ENCODE results near the gene BBS7. TPM values are rescaled to one million over a fixed set of nuclear protein-coding genes. Genes with fewer than 3 reads are reported as not detected.

Gene BBS7
- total and polyA plus RNA-seq, 9 of the 15 experiments (the other 6 are each of a cell fraction or from before 2014, with no cell fraction given), result 13.4 to 25.8 (median 16.4) TPM

DNA sequence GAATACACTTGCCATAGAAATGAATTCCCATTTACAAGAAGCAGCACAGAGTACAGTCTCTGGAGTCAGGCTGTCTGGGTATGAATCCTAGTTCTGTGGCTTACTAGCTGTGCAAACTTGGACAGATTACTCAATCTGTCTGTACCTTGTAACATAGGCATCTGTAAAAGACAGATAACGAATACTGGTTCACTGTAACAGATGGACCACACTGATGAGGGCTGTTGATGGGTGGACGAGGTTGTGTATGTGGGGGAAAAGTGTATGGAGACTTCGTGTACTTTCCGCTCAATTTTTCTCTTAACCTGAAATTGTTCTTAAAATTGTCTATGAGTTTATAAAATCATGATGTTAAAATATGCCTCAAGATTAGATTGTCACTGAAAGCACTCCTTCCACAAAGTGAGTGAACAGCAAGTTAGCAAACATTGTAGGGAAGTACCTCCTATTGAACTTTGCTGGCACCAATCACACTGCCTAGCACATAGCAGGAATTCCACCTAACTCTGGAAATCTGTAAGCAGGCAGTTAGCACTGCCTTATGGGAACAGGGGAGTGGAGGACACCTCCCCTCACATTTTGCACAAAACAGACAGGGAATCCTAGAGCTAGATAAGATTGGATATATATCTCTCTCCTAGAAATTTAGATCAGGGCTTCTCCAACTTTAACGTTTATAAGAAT lies 75.6 kb downstream of the BBS7 start (continued):
- TF ChIP-seq, protein P1, sequence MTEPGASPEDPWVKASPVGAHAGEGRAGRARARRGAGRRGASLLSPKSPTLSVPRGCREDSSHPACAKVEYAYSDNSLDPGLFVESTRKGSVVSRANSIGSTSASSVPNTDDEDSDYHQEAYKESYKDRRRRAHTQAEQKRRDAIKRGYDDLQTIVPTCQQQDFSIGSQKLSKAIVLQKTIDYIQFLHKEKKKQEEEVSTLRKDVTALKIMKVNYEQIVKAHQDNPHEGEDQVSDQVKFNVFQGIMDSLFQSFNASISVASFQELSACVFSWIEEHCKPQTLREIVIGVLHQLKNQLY (CRISPR knock-in tag; conservative IDR thresholded peaks at IDR 0.05), result no peak
- TF ChIP-seq ZNF695 (CRISPR knock-in tag; IDR thresholded peaks at IDR 0.05) (no peak), POLR2A (conservative IDR thresholded peaks at IDR 0.05) (no peak), PURB (CRISPR knock-in tag; IDR thresholded peaks at IDR 0.05; ENCODE audit: low read depth) (no peak), ATF7 (IDR thresholded peaks at IDR 0.05) (peak; percentile 67)
- TF ChIP-seq, protein P2, sequence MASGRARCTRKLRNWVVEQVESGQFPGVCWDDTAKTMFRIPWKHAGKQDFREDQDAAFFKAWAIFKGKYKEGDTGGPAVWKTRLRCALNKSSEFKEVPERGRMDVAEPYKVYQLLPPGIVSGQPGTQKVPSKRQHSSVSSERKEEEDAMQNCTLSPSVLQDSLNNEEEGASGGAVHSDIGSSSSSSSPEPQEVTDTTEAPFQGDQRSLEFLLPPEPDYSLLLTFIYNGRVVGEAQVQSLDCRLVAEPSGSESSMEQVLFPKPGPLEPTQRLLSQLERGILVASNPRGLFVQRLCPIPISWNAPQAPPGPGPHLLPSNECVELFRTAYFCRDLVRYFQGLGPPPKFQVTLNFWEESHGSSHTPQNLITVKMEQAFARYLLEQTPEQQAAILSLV (tag; IDR thresholded peaks at IDR 0.05), result no peak
- TF ChIP-seq, protein P3, sequence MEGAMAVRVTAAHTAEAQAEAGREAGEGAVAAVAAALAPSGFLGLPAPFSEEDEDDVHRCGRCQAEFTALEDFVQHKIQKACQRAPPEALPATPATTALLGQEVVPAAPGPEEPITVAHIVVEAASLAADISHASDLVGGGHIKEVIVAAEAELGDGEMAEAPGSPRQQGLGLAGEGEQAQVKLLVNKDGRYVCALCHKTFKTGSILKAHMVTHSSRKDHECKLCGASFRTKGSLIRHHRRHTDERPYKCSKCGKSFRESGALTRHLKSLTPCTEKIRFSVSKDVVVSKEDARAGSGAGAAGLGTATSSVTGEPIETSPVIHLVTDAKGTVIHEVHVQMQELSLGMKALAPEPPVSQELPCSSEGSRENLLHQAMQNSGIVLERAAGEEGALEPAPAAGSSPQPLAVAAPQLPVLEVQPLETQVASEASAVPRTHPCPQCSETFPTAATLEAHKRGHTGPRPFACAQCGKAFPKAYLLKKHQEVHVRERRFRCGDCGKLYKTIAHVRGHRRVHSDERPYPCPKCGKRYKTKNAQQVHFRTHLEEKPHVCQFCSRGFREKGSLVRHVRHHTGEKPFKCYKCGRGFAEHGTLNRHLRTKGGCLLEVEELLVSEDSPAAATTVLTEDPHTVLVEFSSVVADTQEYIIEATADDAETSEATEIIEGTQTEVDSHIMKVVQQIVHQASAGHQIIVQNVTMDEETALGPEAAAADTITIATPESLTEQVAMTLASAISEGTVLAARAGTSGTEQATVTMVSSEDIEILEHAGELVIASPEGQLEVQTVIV (CRISPR knock-in tag; IDR thresholded peaks at IDR 0.05; ENCODE audit: borderline replicate concordance), result no peak
